GM19328 (cell line): ENCODE data around the gene ZNF358.

Experiments used
- ATAC-seq: cut with Tn5 transposase; IDR thresholded peaks from one replicate; pipeline ENCODE4 v1.9.1; 2021; ENCODE audit warnings: mild to moderate bottlenecking, moderate library complexity; ENCODE audit not compliant: unreplicated experiment

The ZNF358 gene

GRCh38 chr19:7515645-7516151 is at the start of gene ZNF358:
Gene ZNF358 (plus strand): TSS chr19:7516103. CDS start chr19:7519243, 3,140 bp downstream.
- no peak for ATAC-seq

- ATAC-seq = no peak
Observed at GRCh38 chr19:7467009-7467989, 48.6 kb upstream of the ZNF358 start.

DNA sequence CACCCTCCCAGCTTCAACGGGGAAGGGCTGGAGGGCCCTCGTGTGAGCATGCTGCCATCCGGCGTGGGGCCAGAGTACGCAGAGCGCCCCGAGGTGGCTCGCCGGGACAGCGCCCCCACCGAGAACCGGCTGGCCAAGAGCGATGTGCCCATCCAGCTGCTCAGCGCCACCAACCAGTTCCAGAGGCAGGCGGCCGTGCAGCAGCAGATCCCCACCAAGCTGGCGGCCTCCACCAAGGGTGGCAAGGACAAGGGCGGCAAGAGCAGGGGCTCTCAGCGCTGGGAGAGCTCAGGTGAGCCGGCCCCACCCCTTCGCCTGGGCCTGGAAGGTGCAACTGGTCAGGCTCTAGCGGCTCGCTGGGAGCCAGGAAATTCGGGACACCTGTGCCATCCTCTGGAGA is 47.1 kb upstream of the ZNF358 start:
- no peak for ATAC-seq

DNA sequence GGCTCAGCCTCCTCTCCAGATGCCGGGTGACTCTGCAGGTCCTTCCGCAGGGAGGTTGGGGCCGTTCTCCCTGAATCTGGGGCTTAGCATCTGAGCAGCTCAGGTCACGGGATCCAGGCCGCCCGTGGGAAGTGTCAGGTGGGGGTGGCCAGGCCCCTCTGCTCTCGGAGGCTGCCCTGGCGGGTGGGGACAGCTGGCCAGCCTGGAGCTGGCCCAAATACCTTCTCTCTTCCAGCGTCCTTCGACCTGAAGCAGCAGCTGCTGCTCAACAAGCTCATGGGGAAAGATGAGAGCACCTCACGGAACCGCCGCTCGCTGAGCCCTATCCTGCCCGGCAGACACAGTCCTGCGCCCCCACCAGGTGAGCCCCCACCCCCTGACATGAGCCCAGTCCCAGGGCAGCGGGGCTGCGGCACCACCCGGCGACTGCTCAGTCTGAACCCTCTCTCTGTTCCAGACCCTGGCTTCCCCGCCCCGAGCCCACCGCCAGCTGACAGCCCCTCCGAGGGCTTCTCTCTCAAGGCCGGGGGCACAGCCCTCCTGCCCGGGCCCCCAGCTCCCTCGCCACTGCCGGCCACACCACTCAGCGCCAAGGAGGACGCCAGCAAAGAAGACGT is 46.1 kb upstream of the ZNF358 start:
- no peak for ATAC-seq

DNA sequence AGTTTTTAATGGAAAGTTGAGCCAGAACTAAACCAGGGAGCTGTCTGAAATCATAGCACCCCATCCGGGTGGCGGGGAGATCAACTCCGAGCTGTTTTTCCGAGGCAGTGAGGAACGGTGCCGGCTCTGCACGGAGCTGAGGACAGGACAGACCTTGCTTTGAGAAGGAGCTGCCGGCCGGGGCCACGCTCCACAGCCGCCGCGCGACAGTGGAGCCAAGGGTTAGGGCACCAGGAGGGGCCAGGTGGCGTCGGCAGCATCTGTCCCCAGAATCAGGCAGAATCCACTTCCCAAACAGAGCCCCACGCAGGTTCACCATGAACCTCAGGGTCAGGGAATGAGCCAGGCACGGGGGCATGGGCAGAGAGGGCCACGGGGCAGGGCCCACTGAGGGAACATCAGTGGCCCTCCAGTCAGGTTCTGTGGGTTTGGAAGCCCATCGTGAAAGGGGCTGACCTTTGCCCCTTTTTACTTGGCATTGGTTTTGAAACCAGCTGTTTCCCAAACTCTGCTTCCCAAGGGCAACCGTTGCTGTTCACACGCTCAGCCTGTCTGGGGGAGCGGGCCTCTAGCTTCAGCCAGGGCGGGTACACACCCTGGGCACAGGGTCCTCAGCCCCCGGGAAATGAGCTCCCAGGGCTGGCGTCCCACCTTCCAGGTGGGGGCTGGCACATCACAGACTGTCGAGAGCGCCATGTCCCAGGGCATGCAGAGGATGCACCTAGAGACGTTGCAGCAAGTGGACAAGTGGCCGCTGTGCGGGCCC is 45.2 kb upstream of the ZNF358 start:
- no peak for ATAC-seq

DNA sequence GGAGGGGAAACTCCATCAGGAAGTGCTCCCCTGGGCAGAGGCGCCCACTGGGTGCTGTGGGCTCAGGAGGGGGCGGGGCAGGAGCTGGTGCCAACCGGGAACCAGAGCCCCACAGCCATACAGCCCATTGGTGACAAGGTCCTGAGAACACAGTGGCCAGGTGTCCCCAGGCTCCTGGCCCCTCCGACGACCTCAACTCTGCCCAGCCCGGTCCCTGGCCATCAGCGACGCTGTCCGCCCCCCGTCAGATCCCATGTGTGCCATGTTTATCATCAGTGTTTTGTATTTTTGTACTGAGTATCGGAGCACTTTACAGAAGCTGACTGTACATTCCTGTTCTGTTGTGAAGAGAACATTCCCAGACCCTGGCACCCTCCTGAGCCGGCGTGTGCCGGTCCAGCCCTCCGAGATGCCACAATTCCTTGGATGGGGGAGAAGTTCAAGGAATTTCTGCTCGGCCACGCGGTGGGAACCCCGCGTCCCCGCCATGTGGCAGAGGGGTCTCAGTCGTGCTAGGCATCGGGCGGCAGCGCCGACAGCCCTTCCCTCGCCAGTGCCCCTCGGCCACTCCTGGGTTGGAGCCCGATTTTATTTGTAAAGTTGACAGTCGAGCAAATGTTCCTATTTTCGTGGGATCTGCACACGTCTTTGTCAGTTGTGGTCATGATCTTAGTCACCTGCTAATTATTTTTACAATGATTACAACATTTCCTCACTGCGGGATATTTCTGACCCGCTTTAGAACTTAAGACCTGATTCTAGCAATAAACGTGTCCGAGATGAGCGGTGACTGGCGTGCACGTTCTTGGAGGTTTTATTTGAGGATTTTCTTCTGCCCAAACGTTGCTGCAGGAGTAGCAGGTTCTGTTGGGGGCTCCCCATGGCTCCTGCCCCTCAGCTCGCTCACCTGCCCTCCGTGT is 43.9 kb upstream of the ZNF358 start:
- no peak for ATAC-seq

GRCh38 chr19:7475665-7476064 is 40.2 kb upstream of the ZNF358 start:
- ATAC-seq = no peak

- no peak for ATAC-seq
Observed at GRCh38 chr19:7476241-7476640, 39.7 kb upstream of the ZNF358 start.

- no peak for ATAC-seq
Observed at GRCh38 chr19:7476777-7477494, 39.0 kb upstream of the ZNF358 start.

DNA sequence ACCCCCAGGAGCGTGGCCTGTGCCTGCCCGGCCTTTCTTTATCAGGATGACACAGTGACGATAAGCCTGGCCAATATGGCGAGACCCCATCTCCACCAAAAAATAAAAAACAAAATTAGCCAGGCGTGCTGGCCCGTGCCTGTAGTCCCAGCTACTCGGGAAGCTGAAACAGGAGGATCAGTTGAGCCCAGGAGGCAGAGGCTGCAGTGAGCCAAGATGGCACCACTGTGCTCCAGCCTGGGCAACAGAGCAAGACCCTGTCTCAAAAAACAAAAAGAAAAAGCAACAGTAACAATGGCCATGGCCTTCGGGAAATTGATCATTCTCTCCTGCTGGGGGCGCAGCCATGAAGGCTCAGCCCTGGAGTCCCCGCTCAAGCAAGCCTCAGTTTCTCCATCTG is 38.1 kb upstream of the ZNF358 start:
- no peak for ATAC-seq

- ATAC-seq = no peak
Observed at GRCh38 chr19:7478173-7478842, 37.6 kb upstream of the ZNF358 start.

- ATAC-seq = no peak
Observed at GRCh38 chr19:7478843-7479227, 37.1 kb upstream of the ZNF358 start.

- ATAC-seq = no peak
Observed at GRCh38 chr19:7480222-7480969, 35.5 kb upstream of the ZNF358 start.

GRCh38 chr19:7480970-7481255 is 35.0 kb upstream of the ZNF358 start:
- ATAC-seq = no peak

- ATAC-seq = no peak
Observed at GRCh38 chr19:7482584-7483439, 33.1 kb upstream of the ZNF358 start.

DNA sequence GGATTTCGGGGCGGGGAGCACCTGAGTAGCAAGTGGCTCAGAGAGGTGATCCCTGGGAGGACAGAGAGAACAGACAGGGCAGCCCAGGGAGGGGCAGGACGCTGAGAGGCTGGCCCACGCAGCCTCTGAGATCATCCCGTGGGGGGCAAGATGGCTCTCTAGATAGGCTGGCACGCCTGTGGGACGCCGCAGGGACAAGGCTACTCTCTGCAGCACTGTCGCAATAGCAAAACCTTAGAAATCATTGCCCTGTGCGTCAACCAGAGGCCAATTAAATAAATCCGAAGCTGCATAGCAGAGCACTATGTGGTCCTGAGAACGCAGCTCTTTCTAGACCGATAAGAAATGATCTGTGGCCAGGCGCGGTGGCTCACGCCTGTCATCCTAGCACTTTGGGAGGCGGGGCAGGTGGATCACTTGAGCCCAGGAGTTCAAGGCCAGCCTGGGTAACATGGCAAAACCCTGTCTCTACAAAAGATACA is 32.1 kb upstream of the ZNF358 start:
- ATAC-seq = no peak

- no peak for ATAC-seq
Observed at GRCh38 chr19:7486923-7487322, 29.0 kb upstream of the ZNF358 start.
